CD4-positive, alpha-beta T cell treated with Interferon gamma for 1 hour (primary cell): ENCODE data around the gene LDLRAD4.

Experiments used
- DNase-seq: peaks from one replicate; pipeline ENCODE4 v3.0.0-alpha.2; 2020

LDLRAD4 gene

DNA sequence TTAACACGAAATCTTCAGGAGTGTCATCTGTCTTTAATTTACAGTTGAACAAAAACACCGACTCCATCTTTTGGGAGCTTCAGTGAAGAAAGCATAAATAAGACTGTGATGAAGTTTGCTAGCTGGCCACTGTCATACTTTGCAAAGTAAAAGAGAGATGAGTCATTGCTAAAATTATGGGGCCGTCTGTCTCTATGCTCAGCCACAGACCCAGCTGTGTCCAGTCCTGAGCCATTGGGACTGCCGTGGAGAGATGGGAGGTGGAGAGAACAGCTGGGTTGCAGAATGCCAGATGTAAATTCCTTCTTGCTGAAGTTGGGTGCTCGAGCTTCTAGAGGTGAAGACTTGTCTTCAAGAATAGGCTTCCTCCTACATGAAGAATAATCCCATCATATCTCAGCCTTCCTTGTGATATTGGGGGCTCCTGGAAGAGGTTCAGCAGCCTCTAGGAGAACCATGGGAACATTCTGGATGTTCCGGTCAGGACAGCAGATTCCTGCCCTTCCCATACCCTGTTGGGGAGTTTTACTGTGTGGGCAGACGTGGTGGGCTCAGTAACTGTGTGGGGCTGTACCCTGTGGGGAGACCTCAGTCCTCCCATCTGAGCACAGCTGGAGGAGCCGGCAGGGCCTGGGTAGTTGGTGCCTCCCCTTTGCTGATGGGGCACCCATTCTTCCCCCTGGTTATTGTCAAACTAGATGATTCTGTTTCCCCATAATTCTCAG is 71.1 kb downstream of the LDLRAD4 start:
- no peak for DNase-seq

DNA sequence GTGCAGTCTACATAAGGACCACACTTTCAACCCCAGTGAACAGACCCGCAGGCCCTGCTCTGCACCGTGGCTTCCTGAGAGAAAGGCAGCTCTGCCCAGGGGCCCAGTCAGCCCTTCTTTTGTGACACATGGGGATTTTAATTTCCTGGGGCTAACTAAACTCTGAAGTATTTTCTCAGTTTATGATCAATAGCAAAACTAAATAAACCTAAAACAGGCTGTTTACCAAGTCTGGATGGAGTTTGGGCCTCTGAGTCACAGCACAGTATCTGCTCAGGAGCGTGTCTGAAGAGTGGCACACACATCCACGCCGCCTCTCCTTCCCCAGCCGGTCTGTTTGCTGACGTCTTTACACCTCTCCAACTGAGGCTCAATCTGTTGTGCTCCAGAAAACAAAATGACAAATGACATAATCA is 72.3 kb downstream of the LDLRAD4 start:
- DNase-seq, result no peak

DNA sequence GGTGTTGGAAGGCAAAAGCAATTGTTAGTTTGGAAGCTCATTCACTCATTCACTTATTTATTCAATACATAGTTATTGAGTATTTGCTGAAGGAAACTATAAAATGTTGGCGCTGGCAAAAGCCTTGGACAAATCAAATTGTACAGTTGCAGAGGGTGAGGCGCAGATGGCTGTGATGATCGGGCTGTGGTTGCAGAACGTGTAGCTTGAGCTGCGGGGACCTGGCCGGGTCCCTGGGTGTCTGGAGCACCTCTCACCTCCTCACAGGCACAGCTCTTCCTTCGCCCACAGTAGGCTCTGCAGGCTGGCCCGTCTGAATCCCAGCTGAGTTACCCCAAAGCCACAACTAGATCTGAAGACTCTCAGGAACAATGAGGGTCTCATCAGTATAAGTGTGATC is 72.7 kb downstream of the LDLRAD4 start:
- no peak for DNase-seq

DNA sequence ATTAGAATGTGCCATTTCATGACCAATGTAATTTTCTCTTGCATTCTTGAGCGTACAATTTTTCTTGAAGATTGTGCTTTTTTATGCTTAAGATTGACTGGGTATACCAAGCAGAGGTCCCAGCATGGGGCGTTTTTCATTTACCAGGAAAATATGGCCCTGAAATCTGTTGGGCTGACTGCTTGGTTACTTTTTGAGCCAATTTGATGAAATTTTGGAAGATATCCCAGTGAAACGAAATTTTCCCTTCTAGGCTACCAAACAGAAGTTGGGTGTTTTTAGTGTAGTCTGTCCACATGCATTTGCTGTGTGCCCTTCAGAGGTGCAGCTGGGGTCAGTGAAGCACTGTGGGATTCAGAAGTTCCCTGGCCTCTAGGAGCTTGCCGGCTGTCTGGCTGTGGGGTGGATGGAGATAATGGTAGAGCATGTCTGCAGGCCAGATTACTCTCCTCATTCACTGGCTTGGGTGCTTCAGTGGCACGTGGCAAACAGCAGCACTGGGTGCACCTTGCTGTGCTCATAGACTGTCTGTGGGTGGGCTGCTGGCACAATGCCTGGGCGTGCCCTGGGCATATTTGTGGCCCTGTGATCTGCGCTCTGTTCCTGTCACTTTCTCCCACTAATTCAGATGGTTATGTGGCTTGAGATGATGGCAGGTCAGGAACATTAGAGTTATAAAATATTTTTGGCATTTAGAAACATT is 73.3 kb downstream of the LDLRAD4 start:
- DNase-seq, result no peak

DNA sequence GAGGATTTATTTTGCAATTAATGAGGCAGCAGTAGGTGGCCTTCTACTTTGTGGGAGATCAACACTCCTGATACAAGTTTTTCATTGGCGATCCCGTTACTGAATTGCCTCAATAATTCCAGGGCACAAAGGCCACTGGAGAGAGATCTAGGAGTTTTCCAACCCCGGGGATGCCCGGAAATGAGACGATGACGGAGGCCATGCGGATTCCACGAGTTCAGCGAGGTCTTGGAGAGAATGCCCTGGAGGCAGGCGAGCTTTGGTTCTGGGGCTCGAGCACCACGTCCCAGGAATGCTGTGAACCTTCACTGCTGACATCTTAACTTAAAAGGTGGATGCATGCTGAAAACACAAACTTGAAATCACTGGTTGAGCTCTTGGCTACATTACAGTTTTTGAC is 74.2 kb downstream of the LDLRAD4 start:
- no peak for DNase-seq

DNA sequence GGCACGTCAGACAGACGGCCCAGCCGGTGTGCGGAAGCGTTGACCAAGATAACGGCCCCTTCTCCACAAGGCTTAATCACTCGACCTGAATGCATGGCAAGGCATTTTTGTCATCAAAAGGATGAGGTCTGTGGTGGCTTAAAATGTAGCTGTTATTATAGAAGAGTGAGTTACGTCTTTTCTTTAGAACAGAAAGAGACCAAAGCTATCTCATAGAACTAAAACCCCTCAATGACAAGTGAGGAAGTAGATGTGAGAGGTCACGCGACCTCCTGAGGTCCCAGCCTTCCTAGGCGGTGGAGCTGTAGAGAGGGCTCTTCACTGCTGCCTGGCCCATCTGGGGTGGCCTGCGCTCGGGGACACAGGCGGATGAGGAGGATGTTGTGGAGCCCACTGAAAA is 75.7 kb downstream of the LDLRAD4 start:
- DNase-seq, result no peak

DNA sequence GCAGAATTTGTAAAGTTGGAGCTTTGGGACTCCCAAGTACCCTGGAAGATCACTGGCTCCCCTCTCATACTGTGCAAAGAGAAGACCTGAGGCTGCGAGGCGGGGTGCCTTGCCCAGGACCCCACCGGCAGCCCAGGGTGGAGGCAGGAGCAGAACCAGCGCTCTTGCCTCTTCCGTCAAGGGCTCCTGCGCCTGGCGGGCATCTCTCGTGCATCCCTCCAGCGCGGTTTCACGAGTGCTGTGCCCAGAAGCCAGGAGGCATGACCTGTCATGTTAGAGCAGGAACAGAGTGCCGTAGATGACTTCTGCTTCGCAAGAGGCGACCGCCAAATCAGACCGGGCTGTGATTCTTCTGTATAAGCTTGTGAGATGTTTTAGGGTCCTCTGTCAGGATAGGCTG is 77.3 kb downstream of the LDLRAD4 start:
- no peak for DNase-seq

DNA sequence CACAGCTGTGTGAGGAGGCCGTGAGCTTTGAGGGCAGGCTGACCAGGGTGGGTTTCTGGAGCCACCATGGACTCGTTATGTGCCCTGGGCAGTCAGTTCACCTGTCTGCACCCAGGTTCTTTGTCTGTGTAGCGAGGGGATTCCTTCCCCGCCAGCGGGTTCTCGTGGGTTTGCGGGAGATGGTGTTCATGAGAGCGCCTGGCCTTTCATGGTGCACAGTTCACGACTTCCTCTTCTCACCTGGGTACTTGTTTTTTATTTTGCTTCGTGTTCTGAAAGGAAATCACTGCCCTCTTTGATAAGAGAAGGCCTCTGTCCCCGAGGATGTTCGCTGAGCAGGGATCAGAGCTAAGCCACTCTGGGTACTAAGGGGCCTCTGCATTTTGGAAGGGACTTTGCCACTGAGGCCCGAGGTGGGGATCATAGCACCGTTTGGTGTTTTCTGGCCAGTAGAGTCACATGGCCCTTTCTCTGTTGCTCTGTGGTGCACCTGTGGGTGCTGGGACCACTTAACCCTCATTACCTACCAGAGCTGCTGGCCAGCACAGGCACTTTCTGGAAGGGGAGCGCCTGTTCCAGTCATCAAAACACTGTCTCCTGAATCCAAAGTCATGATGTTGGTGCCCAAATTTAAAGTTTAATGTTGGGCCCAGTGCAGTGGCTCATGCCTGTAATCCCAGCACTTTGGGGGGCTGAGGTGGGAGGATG is 78.5 kb downstream of the LDLRAD4 start:
- no peak for DNase-seq

DNA sequence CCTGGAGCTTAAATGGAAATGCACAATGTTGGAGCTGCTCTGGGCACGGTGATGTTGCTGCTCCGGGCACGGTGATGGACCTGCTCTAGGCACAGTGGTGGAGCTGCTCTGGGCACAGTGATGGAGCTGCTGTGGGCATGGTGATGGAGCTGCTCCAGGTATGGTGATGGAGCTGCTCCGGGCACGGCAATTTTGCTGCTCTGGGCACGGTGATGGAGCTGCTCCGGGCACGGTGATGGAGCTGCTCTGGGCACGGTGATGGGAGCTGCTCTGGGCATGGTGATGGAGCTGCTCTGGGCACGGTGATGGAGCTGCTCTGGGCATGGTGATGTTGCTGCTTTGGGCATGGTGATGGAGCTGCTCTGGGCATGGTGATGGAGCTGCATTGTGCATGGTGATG is 79.7 kb downstream of the LDLRAD4 start:
- DNase-seq, result no peak

DNA sequence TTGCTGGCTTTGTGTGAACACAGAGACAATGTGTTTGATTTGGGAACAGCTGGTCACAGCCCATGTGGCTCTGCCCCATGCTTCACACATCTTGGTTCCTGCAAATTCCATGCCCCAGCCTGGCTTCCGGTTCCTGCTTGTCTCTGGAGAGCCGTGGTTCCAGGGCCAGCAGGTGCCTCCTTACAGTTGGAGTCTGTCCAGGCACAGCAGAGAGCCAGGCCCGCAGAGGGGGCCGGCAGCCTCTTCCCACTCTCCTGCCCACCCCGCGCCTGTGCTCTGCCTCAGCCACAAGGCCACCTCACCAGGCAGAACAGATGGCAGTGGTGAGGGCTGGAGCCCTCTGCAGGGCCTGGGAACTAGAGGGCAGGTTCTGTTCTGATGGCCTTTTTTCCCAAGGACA is 81.5 kb downstream of the LDLRAD4 start:
- DNase-seq, result no peak

DNA sequence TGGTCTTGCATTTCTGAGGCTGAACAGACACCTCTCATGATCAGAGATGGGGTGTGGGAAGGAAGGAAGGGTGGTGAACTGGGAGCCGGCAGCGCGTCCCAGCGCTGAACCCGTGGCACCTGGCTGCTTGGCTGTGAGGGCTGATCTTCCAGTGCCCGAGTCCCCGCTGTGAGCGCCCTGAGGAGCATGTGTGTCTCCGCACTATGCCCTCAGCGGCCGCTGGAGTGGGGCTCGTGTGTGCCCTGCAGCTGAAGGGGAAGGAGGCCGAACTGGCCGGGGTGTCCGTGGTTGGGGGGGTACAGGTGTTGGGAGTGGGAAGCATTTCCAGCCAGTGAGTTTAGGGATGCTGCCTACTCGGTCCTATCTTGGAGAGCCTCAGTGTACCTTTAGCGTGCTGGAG is 82.2 kb downstream of the LDLRAD4 start:
- DNase-seq, result no peak

DNA sequence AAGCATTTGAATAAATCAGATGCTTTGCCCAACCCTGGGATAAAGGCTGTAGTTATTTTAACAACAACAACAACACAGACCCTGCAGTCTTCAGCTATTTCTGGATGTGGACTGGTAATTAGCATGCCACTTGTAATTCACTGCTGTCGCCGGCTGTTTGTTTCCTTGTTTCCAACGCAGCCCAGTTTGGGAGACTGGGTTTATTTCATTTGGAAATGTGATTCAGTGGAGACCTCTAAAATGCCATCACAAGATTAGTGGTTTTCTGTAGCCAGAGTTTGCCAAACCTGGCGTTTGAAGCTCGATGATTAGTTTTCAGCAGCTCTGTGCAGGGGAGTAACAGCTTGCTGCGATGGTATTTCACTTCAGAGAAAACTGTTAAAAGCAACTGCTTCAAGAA is 83.5 kb downstream of the LDLRAD4 start:
- DNase-seq, result no peak

DNA sequence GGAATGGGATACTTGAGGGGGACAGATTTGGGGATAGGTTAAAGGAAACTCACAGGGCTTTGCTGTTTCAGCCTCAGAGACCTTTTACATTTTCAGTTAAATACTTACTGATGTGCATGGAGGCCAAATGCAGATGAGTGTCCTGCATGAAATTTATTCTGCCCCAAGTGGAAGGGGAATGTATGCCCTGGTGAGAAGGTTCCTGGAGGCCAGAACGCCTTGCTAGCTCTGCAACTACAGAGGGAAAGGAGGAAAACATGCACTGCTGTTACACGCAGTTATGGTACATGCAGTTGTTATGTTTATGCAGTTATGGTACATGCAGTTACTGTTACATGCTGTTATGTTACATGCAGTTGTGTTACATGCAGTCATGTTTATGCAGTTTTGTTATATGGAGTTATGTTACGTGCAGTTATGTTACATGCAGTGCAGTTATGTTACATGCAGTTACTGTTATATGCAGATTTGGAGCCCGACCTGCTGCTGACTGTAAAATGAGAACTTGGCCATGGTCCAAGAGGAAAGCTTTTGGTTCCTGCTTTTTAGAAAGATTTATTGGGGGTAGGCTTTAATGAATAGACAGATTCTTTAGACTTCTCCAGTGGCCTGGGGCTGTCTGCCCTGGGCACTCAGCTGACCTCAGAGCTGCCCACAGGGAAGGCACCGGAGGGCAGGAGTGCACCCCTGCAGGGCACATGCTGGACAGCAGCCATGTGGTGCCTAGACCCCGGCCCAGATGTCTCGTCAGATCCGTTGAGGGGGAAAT is 84.1 kb downstream of the LDLRAD4 start:
- no peak for DNase-seq

DNA sequence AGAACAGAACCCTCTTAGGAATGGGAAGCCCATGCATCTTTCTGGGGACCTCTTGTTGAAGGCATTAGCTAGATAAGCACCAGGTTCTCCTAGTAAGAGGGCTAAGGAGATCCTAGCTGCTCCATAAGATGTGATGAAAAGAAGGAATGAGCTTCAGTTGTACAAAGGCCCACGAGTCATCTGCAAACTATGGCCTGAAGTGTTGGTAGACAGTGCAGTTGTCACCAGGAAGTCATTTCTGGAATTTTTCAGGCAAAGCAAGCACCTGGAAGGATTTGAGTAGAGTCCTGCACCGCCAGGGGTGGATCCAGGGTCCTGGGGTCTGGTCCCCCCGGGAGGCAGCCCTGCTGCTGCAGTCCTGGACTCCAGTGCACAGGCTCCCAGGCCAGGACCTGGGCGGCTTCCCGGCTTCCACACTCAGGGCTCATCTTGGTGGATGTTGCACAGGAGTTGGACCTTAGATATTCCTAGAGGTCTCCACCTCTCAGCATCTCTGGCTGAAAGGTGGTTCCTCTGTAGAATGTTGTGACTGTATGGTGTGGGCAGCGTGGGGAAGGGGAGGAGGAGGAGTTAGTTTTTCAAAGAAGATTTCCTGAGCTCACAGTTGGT is 85.3 kb downstream of the LDLRAD4 start:
- DNase-seq, result no peak

DNA sequence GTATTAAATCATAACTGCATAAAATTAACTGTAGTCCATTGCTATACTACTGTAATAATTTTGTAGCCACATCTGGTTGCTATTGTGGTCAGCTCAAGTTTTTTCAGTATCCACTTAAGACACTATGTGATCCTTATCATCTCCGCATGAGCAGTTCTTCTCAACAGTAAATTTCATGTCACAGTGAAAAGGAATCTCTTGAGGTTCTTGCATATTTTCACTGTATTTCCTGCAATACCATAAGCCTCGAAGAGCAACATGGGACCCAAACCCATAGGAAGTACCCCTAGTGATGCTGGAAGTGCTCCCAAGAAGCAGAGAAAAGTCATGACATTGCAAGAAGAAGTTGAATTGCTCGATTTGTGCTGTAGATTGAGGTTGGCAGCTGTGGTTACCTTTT is 86.7 kb downstream of the LDLRAD4 start:
- DNase-seq, result no peak

DNA sequence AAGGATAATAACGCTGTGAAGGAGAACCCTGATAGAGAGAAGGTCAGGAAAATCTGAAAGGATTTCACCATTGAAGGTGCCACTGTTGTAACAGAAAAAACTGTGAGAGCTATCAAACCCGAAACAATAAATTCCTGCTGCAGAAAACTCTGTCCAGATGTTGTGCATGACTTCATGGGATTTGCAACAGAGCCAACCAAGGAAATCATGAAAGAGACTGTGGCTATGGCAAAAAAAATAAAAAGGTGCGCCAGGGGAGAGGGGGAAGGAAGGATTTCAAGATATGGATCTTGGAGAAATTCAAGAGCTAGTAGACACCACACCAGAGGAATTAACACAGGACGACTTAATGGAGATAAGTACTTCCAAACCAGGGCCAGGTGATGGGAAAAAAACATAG is 88.0 kb downstream of the LDLRAD4 start:
- no peak for DNase-seq

DNA sequence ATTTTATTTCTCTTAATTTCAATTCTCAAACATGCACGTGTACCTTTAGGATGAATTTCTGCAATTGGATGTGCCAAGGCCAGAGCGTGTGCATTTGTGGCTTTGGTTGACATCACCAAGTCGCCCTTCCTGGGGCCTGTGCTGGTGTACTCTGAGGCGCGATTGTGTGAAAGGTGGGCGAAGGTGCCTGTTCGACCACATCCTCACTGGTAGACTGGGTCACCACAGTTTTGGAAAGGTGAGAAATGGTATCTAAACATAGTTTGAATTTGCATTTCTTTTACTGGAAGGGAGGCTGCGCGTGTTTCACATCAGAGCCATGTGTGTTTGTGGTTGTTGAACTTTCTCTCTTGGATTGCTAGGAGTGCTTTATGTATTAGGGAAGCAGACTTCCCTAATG is 89.8 kb downstream of the LDLRAD4 start:
- DNase-seq, result no peak

DNA sequence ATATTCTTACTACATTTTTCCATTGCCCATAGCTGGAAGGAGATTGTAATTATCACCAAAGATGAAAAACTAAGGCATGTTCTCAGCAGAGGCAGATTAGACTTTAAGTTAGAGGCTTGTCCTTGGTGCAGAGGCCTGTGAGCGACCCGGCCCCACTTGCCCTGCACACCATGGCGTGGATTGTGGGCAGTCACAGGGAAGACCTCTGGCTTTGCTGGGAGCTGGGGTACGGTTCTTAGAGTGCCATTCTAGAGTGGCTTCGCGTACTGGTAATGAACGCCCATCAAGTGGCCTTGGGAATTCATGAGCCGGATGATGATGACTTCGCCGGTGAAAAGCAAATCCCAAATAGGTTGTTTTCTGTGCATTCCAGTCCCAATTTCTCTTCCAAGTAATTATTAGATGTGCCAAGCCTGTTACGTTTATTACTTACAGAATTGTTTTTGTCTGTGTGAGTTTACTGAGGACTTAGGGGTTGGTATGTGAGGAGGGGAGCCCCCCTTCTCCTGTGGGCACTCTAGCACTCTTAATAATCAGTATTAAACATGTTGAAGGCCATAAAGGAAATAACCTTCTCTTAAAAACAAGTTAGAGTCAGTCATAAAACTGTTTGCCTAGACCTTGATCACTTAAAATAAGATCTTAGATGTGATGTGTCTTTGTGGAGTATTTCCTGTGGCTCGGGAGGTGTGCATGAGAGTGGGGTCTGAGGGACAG is 90.6 kb downstream of the LDLRAD4 start:
- DNase-seq, result no peak

DNA sequence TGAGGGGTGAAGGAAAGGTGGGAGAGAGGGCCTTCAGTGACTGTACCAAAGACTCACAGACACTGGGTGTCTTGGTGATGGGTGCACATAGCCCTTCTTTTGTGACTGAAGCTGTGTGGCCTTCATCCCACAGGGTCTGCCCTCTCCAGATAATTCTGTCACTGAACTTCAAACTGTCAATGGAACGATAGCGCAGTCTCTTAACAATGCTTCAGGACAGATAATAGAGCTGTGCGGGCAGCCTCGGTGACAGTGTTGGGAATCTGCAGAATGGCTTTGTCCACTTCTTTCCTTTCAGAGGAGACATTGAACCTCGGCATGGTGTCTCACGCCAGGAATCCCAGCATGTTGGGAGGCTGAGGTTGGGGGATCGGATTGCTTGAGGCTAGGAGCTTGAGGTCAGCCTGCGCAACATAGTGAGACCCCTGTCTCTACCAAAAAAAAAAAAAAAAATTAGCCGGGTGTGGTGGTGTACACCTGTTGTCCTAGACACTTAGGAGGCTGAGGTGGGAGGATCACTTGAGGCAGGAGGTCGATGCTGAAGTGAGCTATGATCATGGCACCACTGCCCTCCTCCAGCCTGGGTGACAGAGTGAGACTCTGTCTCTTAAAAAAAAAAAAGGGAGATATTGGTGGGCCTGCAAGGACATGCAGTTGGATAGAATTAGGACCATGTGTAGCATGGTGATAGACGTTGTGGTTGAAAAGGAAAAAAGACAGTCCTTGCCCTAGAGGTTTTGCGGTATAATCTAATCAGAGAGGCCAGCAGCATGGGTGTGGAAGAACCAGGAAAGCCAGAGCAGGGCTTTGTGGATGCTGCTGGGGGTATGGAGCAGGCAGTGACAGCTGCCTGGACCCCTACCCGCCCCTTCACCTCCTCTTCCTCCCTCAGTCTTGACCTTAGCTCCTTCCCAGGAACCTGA is 91.4 kb downstream of the LDLRAD4 start:
- no peak for DNase-seq

DNA sequence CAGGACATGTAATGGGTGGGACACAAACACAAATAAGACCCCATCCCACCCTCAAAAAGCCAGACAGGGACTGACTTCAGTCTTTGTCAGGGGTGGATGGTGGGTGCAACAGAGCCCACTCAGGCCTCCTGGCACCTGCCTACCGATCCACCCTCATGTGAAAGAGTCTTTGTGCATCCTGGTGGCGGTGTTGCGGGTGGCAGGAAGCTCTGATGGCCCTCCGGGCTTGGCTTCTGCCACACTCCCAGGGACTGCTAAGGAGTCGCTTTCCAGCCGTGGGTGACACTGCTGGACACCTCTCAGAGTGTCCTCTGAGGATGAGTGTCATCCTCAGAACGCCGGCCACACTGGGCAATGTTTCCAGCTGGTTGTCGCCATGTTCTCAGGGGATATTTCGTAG is 92.6 kb downstream of the LDLRAD4 start:
- DNase-seq, result no peak

DNA sequence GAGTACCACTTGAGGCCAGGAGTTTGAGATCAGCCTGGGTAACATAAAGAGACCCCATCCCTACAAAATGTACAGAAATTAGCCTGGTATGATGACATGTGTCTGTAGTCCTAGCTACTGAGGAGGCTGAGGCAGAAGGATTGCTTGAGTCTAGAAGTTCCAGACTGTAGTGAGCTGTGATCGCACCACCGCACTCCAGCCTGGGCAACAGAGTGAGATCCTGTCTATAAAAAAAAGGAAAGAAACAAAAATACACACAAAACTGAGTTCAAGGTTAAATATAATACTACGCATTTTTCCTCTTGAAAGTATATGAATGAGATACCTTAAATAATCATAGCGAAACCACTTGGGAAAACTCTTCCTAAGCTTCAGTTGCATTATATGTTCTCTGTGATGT is 94.0 kb downstream of the LDLRAD4 start:
- DNase-seq, result no peak
